DND-41 (cell line): Measurements from ENCODE around the gene SPATA31A6.
"Not testable (repeated sequence)": the region's sequence is repeated elsewhere in the genome, so short reads cannot be mapped to it uniquely, and the experiment has no call there.

Experiments used
- EZH2 ChIP-seq: IDR thresholded peaks from 3 replicates; pipeline ENCODE4 v1.6.1; 2012; ENCODE audit warnings: borderline replicate concordance, low read depth, mild to moderate bottlenecking, moderate library complexity, low read length, inconsistent platforms; ENCODE audit not compliant: severe bottlenecking
- TF ChIP-seq, protein P1 (sequence below): IDR thresholded peaks from 2 replicates; pipeline ENCODE4 v1.5.1; 2012; ENCODE audit warnings: borderline replicate concordance, low read length, moderate library complexity, mild to moderate bottlenecking; ENCODE audit not compliant: poor library complexity, severe bottlenecking; ENCODE audit errors: extremely low read depth

DNA sequence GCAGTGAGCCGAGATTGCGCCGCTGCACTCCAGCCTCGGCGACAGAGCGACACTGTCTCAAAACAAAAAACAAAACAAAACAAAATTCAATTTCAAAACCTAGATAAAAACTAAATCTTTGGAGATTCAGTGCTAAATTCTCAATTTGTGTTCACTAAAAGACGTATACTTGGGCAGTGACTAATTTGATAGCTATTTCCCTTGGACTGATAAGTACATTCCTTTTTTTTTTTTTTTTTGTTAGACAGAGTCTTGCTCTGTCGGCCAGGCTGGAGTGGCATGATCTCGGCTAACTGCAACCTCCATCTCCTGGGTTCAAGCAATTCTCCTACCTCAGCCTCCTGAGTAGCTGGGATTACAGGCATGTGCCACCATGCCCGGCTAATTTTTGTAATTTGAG lies 39.8 kb downstream of the SPATA31A6 start:
- TF ChIP-seq, protein P1, sequence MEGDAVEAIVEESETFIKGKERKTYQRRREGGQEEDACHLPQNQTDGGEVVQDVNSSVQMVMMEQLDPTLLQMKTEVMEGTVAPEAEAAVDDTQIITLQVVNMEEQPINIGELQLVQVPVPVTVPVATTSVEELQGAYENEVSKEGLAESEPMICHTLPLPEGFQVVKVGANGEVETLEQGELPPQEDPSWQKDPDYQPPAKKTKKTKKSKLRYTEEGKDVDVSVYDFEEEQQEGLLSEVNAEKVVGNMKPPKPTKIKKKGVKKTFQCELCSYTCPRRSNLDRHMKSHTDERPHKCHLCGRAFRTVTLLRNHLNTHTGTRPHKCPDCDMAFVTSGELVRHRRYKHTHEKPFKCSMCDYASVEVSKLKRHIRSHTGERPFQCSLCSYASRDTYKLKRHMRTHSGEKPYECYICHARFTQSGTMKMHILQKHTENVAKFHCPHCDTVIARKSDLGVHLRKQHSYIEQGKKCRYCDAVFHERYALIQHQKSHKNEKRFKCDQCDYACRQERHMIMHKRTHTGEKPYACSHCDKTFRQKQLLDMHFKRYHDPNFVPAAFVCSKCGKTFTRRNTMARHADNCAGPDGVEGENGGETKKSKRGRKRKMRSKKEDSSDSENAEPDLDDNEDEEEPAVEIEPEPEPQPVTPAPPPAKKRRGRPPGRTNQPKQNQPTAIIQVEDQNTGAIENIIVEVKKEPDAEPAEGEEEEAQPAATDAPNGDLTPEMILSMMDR: not testable (repeated sequence)
- TF ChIP-seq EZH2: not testable (repeated sequence)
